MM.1S (cell line): ENCODE results near the gene NXPH4.

ENCODE experiments used
- DNase-seq: peaks from one replicate; pipeline ENCODE4 v3.0.0-alpha.2; 2015
- H2AFZ ChIP-seq: fragments of 300-600 bp; sonication (generic); 2 replicates; pipeline ENCODE4 v1.6.0; 2016; ENCODE audit warnings: antibody characterized with exemption, low read length
- H3F3A ChIP-seq: fragments of 300-600 bp; sonication (generic); 2 replicates; pipeline ENCODE4 v1.6.1; 2016; ENCODE audit warnings: mild to moderate bottlenecking, antibody characterized with exemption, low read length, moderate library complexity, mixed read lengths; ENCODE audit not compliant: insufficient read depth
- H3K27ac ChIP-seq: fragments of 300-600 bp; sonication (generic); 2 replicates; pipeline ENCODE4 v1.5.1; 2016; ENCODE audit warnings: mild to moderate bottlenecking, low read length
- H3K27me3 ChIP-seq: fragments of 300-600 bp; sonication (generic); replicated peaks from 2 replicates; pipeline ENCODE4 v1.6.0; 2016; ENCODE audit warnings: low read length; ENCODE audit not compliant: insufficient read depth
- H3K36me3 ChIP-seq: fragments of 300-600 bp; sonication (generic); replicated peaks from 2 replicates; pipeline ENCODE4 v1.6.1; 2016; ENCODE audit warnings: mild to moderate bottlenecking, low read length, mixed read lengths; ENCODE audit not compliant: insufficient read depth
- H3K4me1 ChIP-seq: fragments of 300-600 bp; sonication (generic); 2 replicates; pipeline ENCODE4 v1.6.1; 2016; ENCODE audit warnings: low read length, mixed read lengths
- H3K4me2 ChIP-seq: fragments of 300-600 bp; sonication (generic); 2 replicates; pipeline ENCODE4 v1.6.0; 2016; ENCODE audit warnings: low read depth, low read length
- H3K4me3 ChIP-seq: fragments of 300-600 bp; sonication (generic); 2 replicates; pipeline ENCODE4 v1.5.1; 2016; ENCODE audit warnings: low read length, mixed read lengths
- H3K79me2 ChIP-seq: fragments of 300-600 bp; sonication (generic); 2 replicates; pipeline ENCODE4 v1.6.1; 2016; ENCODE audit warnings: mixed run types, low read length, mixed read lengths
- H3K9ac ChIP-seq: fragments of 300-600 bp; sonication (generic); 2 replicates; pipeline ENCODE4 v1.6.1; 2016; ENCODE audit warnings: low read length, mixed read lengths
- H3K9me2 ChIP-seq: fragments of 300-600 bp; sonication (generic); replicated peaks from 2 replicates; pipeline ENCODE4 v1.6.1; 2016; ENCODE audit warnings: mild to moderate bottlenecking, low read length, mixed read lengths; ENCODE audit not compliant: insufficient read depth
- H3K9me3 ChIP-seq: fragments of 300-600 bp; sonication (generic); replicated peaks from 2 replicates; pipeline ENCODE4 v1.6.1; 2016; ENCODE audit warnings: mild to moderate bottlenecking, low read length, mixed read lengths; ENCODE audit not compliant: insufficient read depth
- H4K20me1 ChIP-seq: fragments of 300-600 bp; sonication (generic); 2 replicates; pipeline ENCODE4 v1.6.1; 2016; ENCODE audit warnings: mild to moderate bottlenecking, low read length, moderate library complexity, mixed read lengths; ENCODE audit not compliant: insufficient read depth
- CTCF ChIP-seq: fragments of 300-600 bp; sonication (generic); IDR thresholded peaks from 2 replicates; pipeline ENCODE4 v1.5.1; 2016; ENCODE audit warnings: antibody characterized with exemption, low read length, mixed read lengths
- EZH2 ChIP-seq: fragments of 300-600 bp; sonication (generic); optimal IDR thresholded peaks from 2 replicates; pipeline ENCODE3; 2017; ENCODE audit warnings: low read depth, mild to moderate bottlenecking, antibody characterized with exemption, low read length, mixed read lengths
- EZH2phosphoT487 ChIP-seq: fragments of 300-600 bp; sonication (generic); IDR thresholded peaks from 2 replicates; pipeline ENCODE4 v1.6.1; 2018; ENCODE audit warnings: antibody characterized with exemption, low read length

The NXPH4 gene

DNA sequence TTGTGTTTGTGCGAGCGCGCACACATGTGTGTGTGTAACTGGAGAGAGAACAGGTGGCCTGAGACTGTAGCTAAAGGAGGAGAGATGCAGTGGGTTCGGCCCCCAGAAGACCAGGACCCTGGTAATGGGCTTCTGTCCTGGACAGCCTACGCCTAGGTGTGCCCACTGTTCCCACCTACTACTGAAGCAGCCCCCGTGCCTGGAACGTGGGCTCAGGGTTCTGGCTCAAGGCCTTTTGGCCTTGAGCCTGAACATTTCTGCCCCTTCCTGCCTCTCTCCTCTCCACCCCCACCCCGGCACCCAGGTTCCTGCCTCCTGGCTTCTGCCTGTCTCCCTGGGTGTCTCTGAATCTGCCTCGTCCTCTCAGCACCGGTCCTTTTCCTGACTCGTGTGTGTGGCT is 1.5 kb upstream of the NXPH4 start:
- TF ChIP-seq EZH2phosphoT487: no peak
- TF ChIP-seq EZH2: no peak
- TF ChIP-seq CTCF: no peak
- Histone ChIP-seq H3K9me2 (no peaks in the 10 kb centered on the region), H3K4me3 (no peak overlapping the region), H3K36me3 (no peaks in the 10 kb centered on the region), H4K20me1 (0 out of 2 replicates have a peak, but pooled peaks cover 4% of the 10 kb centered on the region), H3K4me2 (no peak overlapping the region), H2AFZ (no peak overlapping the region), H3F3A (peaks cover 10% of the 10 kb centered on the region), H3K27ac (no peak overlapping the region), H3K9me3 (no peaks in the 10 kb centered on the region), H3K9ac (no peak overlapping the region), H3K27me3 (peaks cover 92% of the 10 kb centered on the region), H3K4me1 (peaks cover 17% of the 10 kb centered on the region), H3K79me2 (no peaks in the 10 kb centered on the region)
- no peak for DNase-seq

DNA sequence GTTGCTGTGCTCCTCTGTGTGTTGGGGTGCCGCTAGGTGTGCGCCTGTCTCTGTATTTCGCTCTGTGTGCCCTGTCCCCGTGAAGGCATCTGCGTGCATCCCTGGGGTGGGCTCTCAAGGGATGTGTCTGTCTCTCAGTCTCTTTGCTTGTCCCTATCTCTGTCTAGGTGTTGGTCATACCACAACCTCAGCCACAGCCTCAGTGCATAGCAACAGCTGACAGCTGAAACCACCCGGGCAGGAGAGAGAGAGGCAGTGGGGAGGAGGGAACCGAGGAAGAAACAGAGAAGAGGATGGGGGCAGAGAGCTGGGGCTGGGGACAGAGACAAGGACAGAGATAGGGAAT is 953 bp upstream of the NXPH4 start:
- Histone ChIP-seq H3K79me2 (no peaks in the 10 kb centered on the region), H3K36me3 (no peaks in the 10 kb centered on the region), H2AFZ (no peak overlapping the region), H4K20me1 (0 out of 2 replicates have a peak, but pooled peaks cover 4% of the 10 kb centered on the region), H3K4me2 (peak overlapping the region; percentile 96; the same call in 1 of the 2 replicates), H3K27ac (no peak overlapping the region), H3K9me2 (no peaks in the 10 kb centered on the region), H3F3A (peaks cover 10% of the 10 kb centered on the region), H3K27me3 (peaks cover 92% of the 10 kb centered on the region), H3K4me3 (0 out of 2 replicates have a peak overlapping the region, but pooled peaks have one; percentile 57), H3K9ac (no peak overlapping the region), H3K9me3 (no peaks in the 10 kb centered on the region), H3K4me1 (peaks cover 17% of the 10 kb centered on the region)
- no peak for DNase-seq
- TF ChIP-seq CTCF: no peak
- no peak for TF ChIP-seq EZH2
- no peak for TF ChIP-seq EZH2phosphoT487

DNA sequence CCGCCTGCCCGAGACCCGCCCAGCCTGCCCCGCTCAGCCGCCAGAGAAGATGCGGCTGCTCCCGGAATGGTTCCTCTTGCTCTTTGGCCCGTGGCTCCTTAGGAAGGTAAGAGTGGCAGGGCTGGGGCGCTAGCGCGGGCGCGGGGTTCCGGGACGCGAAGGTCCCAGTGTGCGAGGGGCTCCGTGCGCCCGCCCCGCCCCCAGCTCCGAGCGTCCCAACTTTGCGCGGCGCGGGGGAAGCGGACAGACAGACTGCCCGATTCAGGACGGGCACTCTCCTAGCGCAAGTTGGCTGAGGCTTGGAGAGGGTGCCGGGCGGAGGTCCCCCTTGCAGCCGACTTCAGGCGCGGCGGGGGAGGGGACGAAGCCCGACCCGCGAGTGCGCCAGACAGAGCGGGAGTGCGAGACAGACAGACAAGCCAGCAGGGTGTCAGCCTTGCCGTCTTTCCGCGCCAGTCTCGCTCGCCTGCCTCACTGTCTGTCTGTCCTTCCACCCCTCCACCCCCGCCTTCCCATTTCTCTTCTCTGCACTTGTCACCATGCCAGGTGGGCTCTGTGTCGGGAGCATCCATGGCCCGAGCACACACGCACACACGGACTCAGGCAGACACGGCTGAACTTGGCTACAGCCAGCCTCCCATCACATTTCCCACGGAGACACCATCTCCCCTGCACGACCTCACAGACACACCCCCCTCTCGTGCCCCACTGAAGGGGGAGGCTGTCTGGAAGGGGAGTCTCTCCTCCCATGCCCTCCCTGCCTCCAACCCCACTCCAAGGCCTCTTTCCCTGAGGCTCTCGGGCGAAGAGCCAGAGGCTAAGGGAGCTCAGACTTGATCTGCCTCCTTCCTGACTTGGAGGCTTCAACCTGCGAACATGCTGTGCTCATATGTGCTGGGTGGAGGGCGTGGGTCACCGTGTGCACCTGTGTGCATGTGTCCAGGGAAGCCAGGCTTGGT is 606 bp downstream of the NXPH4 start:
- Histone ChIP-seq H2AFZ (peak overlapping the region; percentile 85), H3K9me3 (no peaks in the 10 kb centered on the region), H3K9me2 (no peaks in the 10 kb centered on the region), H3F3A (peaks cover 10% of the 10 kb centered on the region), H3K4me2 (peak overlapping the region; percentile 100), H3K9ac (no peak overlapping the region; the same call in 1 of the 2 replicates), H3K27ac (no peak overlapping the region), H3K79me2 (no peaks in the 10 kb centered on the region), H4K20me1 (0 out of 2 replicates have a peak, but pooled peaks cover 4% of the 10 kb centered on the region), H3K4me3 (peak overlapping the region; percentile 70), H3K36me3 (no peaks in the 10 kb centered on the region), H3K27me3 (peaks cover 92% of the 10 kb centered on the region), H3K4me1 (peaks cover 17% of the 10 kb centered on the region)
- DNase-seq: no peak
- TF ChIP-seq CTCF (no peak), EZH2 (no peak), EZH2phosphoT487 (no peak)
